GM18508 (cell line): ENCODE measurements around the gene RRP1.

Experiments
- ATAC-seq: cut with Tn5 transposase; IDR thresholded peaks from one replicate; pipeline ENCODE4 v1.9.1; 2021; ENCODE audit warnings: moderate number of reproducible peaks; ENCODE audit not compliant: insufficient read depth, unreplicated experiment

RRP1 gene

GRCh38 chr21:43774163-43774562, 15.2 kb upstream of the RRP1 start:
- no peak for ATAC-seq

GRCh38 chr21:43775190-43775589, 14.2 kb upstream of the RRP1 start:
- no peak for ATAC-seq

GRCh38 chr21:43775795-43776430, 13.5 kb upstream of the RRP1 start, which contains the start of gene CSTB:
Gene CSTB, minus strand, starts transcription at chr21:43776308. Its CDS starts 39 bp downstream, at chr21:43776269.
- no peak for ATAC-seq

GRCh38 chr21:43777953-43778352, 11.4 kb upstream of the RRP1 start:
- no peak for ATAC-seq

- ATAC-seq = no peak
These were observed 10.7 kb upstream of the RRP1 start for GRCh38 chr21:43778469-43779335.

- ATAC-seq = no peak
These were observed 9.7 kb upstream of the RRP1 start for GRCh38 chr21:43779660-43780059.

GRCh38 chr21:43781846-43782245, 7.5 kb upstream of the RRP1 start:
- no peak for ATAC-seq

- ATAC-seq = no peak
These were observed 6.8 kb upstream of the RRP1 start for GRCh38 chr21:43782431-43783097.

- ATAC-seq = no peak
These were observed 6.2 kb upstream of the RRP1 start for GRCh38 chr21:43783098-43783700.

- no peak for ATAC-seq
These were observed 4.2 kb upstream of the RRP1 start for GRCh38 chr21:43785134-43785533.

- no peak for ATAC-seq
These were observed 3.0 kb upstream of the RRP1 start for GRCh38 chr21:43786300-43786806.

GRCh38 chr21:43786807-43787440, 2.5 kb upstream of the RRP1 start:
- no peak for ATAC-seq

- no peak for ATAC-seq
These were observed 690 bp downstream of the RRP1 start for GRCh38 chr21:43790010-43790524.

GRCh38 chr21:43792406-43792805, 3.0 kb downstream of the RRP1 start:
- ATAC-seq = no peak

- no peak for ATAC-seq
These were observed 3.9 kb downstream of the RRP1 start for GRCh38 chr21:43793243-43793642.

GRCh38 chr21:43794311-43794710, 4.9 kb downstream of the RRP1 start:
- ATAC-seq = no peak

- no peak for ATAC-seq
These were observed 5.5 kb downstream of the RRP1 start for GRCh38 chr21:43794857-43795256.

GRCh38 chr21:43797415-43797814, 8.0 kb downstream of the RRP1 start:
- no peak for ATAC-seq

GRCh38 chr21:43797925-43798715, 8.7 kb downstream of the RRP1 start:
- ATAC-seq = no peak
